GM12873 (cell line): ENCODE results near the gene PPIL4.

Experiments
- CTCF ChIP-seq: IDR thresholded peaks from 2 replicates; pipeline ENCODE4 v1.5.1; 2012; ENCODE audit warnings: low read depth, mild to moderate bottlenecking, moderate library complexity, low read length, control low read depth; ENCODE audit not compliant: insufficient read depth; ENCODE audit errors: missing control alignments

PPIL4 gene

GRCh38 chr6:149458806-149459205 is 87.0 kb downstream of the PPIL4 start:
- no peak for TF ChIP-seq CTCF

GRCh38 chr6:149458196-149458595 is 87.6 kb downstream of the PPIL4 start:
- TF ChIP-seq CTCF = no peak

- TF ChIP-seq CTCF = no peak
Observed at GRCh38 chr6:149457316-149457884, 88.4 kb downstream of the PPIL4 start.

- no peak for TF ChIP-seq CTCF
Observed at GRCh38 chr6:149456311-149457021, 89.4 kb downstream of the PPIL4 start.

GRCh38 chr6:149455031-149455732 is 90.7 kb downstream of the PPIL4 start:
- TF ChIP-seq CTCF = no peak
